Measurements from ENCODE around the gene AK6.
"Not testable (repeated sequence)": the region's sequence is repeated elsewhere in the genome, so short reads cannot be mapped to it uniquely, and the experiment has no call there.

The AK6 gene

GRCh38 chr5:69369340-69370121, at the start of gene AK6, which contains the start of the genes RAD17 and TAF9:
AK6 (minus strand) TSS chr5:69369520; CDS start chr5:69369490, 30 bp downstream.
RAD17 (plus strand) TSS chr5:69369818; CDS start chr5:69372209, 2,391 bp downstream.
TAF9 (minus strand) TSS chr5:69369520; CDS start chr5:69365737, 3,783 bp downstream.
- DNase-seq (ENCODE audit: low spot score) = peak; percentile 94

- no peak for DNase-seq (ENCODE audit: low spot score)
Observed at GRCh38 chr5:69418554-69418953, 49.2 kb upstream of the AK6 start.

GRCh38 chr5:69416699-69417098, 47.4 kb upstream of the AK6 start:
- DNase-seq (ENCODE audit: low spot score) = no peak

GRCh38 chr5:69416180-69416579, 46.9 kb upstream of the AK6 start:
- no peak for DNase-seq (ENCODE audit: low spot score)

- DNase-seq (ENCODE audit: low spot score) = no peak
Observed at GRCh38 chr5:69415584-69415958, 46.3 kb upstream of the AK6 start.

GRCh38 chr5:69414885-69415583, 45.7 kb upstream of the AK6 start, which contains the start of gene MARVELD2:
MARVELD2 (plus strand) TSS chr5:69415116; CDS start chr5:69419386, 4,270 bp downstream.
- no peak for DNase-seq (ENCODE audit: low spot score)

- DNase-seq (ENCODE audit: low spot score) = no peak
Observed at GRCh38 chr5:69404659-69405330, 35.5 kb upstream of the AK6 start.

- no peak for DNase-seq (ENCODE audit: low spot score)
Observed at GRCh38 chr5:69378376-69378775, 9.1 kb upstream of the AK6 start.

- peak; percentile 66 for DNase-seq (ENCODE audit: low spot score)
Observed at GRCh38 chr5:69374911-69375446, 5.7 kb upstream of the AK6 start.

- no peak for DNase-seq (ENCODE audit: low spot score)
Observed at GRCh38 chr5:69372394-69372793, 3.1 kb upstream of the AK6 start.

- not testable (repeated sequence) for DNase-seq (ENCODE audit: low spot score)
Observed at GRCh38 chr5:69370335-69370734, 1.0 kb upstream of the AK6 start.

- DNase-seq (ENCODE audit: low spot score) = peak; percentile 70
Observed at GRCh38 chr5:69368458-69369339, 621 bp downstream of the AK6 start.

GRCh38 chr5:69367697-69368279, 1.5 kb downstream of the AK6 start:
- DNase-seq (ENCODE audit: low spot score) = peak; percentile 40

GRCh38 chr5:69364850-69365249, 4.5 kb downstream of the AK6 start:
- no peak for DNase-seq (ENCODE audit: low spot score)

GRCh38 chr5:69364414-69364813, 4.9 kb downstream of the AK6 start:
- DNase-seq (ENCODE audit: low spot score) = peak; percentile 79

- DNase-seq (ENCODE audit: low spot score) = no peak
Observed at GRCh38 chr5:69360442-69360841, 8.9 kb downstream of the AK6 start.

GRCh38 chr5:69359699-69360098, 9.6 kb downstream of the AK6 start:
- DNase-seq (ENCODE audit: low spot score) = no peak

GRCh38 chr5:69350664-69351063, 18.7 kb downstream of the AK6 start:
- no peak for DNase-seq (ENCODE audit: low spot score)

- DNase-seq (ENCODE audit: low spot score) = no peak
Observed at GRCh38 chr5:69343083-69343482, 26.2 kb downstream of the AK6 start.

GRCh38 chr5:69341520-69342161, 27.7 kb downstream of the AK6 start:
- no peak for DNase-seq (ENCODE audit: low spot score)
